CD4-positive, CD25-positive, alpha-beta regulatory T cell (primary cell): Measurements from ENCODE around the gene GALR3. TPM values are rescaled to one million over a fixed set of nuclear protein-coding genes. Genes with fewer than 3 reads are reported as not detected.

Source experiments
- ATAC-seq, 2 donors: fragments of 150-1000 bp; cut with Tn5 transposase; one replicate each; pipeline ENCODE4 v1.10.0; 2021; ENCODE audit warnings: low read depth in 2 of 2, moderate number of reproducible peaks in 2 of 2, moderate library complexity in 1 of 2
- DNase-seq, 3 donors: peaks; one replicate each; pipeline versions ENCODE4 v3.0.0 to v3.0.0-alpha.2; 2012 to 2022; ENCODE audit warnings: mixed read lengths in 1 of 3
- H3K27ac ChIP-seq: one replicate; pipeline ENCODE4 v1.7.0; 2013; ENCODE audit warnings: mild to moderate bottlenecking, low read length; ENCODE audit not compliant: insufficient read depth, poor library complexity, severe bottlenecking
- H3K27me3 ChIP-seq: one replicate; pipeline ENCODE4 v1.7.0; 2013; ENCODE audit warnings: low read length; ENCODE audit not compliant: control insufficient read depth, insufficient read depth
- H3K36me3 ChIP-seq: one replicate; pipeline ENCODE4 v1.7.0; 2013; ENCODE audit warnings: mild to moderate bottlenecking, low read length, moderate library complexity; ENCODE audit not compliant: control insufficient read depth, insufficient read depth
- H3K4me1 ChIP-seq: 2 replicates; pipeline ENCODE4 v1.7.0; 2013; ENCODE audit warnings: mild to moderate bottlenecking, low read length; ENCODE audit not compliant: insufficient read depth, control insufficient read depth, poor library complexity, severe bottlenecking
- H3K4me3 ChIP-seq: one replicate; pipeline ENCODE4 v1.7.0; 2013; ENCODE audit warnings: low read depth, mild to moderate bottlenecking, low read length, moderate library complexity
- H3K9me3 ChIP-seq, 2 experiments: 1 replicate in 1 of 2; 2 replicates in 1 of 2; pipeline ENCODE4 v1.7.0; 2013; ENCODE audit warnings: low read length in 2 of 2, mild to moderate bottlenecking in 1 of 2, moderate library complexity in 1 of 2; ENCODE audit not compliant: control insufficient read depth in 2 of 2
- H3K27ac Mint-ChIP-seq, 3 donors: one replicate each; pipeline ENCODE4 v1.8.0; 2020 to 2022; ENCODE audit warnings: mild to moderate bottlenecking in 3 of 3, mixed read lengths in 3 of 3, moderate library complexity in 2 of 3
- H3K27me3 Mint-ChIP-seq: one replicate; pipeline ENCODE4 v1.8.0; 2022; ENCODE audit warnings: mild to moderate bottlenecking, mixed read lengths
- H3K36me3 Mint-ChIP-seq: one replicate; pipeline ENCODE4 v1.8.0; 2020; ENCODE audit warnings: mixed read lengths
- H3K4me1 Mint-ChIP-seq, 4 donors: one replicate each; pipeline ENCODE4 v1.8.0; 2020 to 2022; ENCODE audit warnings: mixed read lengths in 4 of 4, mild to moderate bottlenecking in 1 of 4
- H3K4me3 Mint-ChIP-seq, 4 donors: one replicate each; pipeline ENCODE4 v1.8.0; 2020 to 2022; ENCODE audit warnings: mild to moderate bottlenecking in 4 of 4, mixed read lengths in 4 of 4, moderate library complexity in 3 of 4
- H3K9me3 Mint-ChIP-seq, 7 donors: one replicate each; pipeline ENCODE4 v1.8.0; 2020 to 2022; ENCODE audit warnings: mixed read lengths in 7 of 7, mild to moderate bottlenecking in 3 of 7, moderate library complexity in 2 of 7
- polyA plus RNA-seq, 4 donors: library from polyadenylated mRNA; unstranded; fragments of 300-500 nt; fragmentation: Illumina TruSeq; gene quantifications; one replicate each; pipeline ENCODE4 v1.2.3, GENCODE V29; 2021
- total RNA-seq: library from RNA; stranded (reverse); gene quantifications from one replicate; pipeline ENCODE4 v1.2.3, GENCODE V29; 2022

The GALR3 gene
- total and polyA plus RNA-seq, 5 donors from 2014 or later: not detected

- H3K9me3 ChIP-seq: no peaks in the 10 kb centered on the region
- Mint-ChIP-seq H3K4me1 (peaks cover 0 to 24% (median 9%) of the 10 kb centered on the region in 4 donors), H3K9me3 (no peaks in the 10 kb centered on the region), H3K27me3 (peaks cover 30% of the 10 kb centered on the region), H3K27ac (no peak overlapping the region), H3K36me3 (no peaks in the 10 kb centered on the region), H3K4me3 (peak overlapping the region; percentile 46 to 65 (median 63))
- H3K36me3 ChIP-seq: no peaks in the 10 kb centered on the region
- no peak overlapping the region for H3K27ac ChIP-seq
- no peak for ATAC-seq
- peaks cover 19% of the 10 kb centered on the region for H3K4me1 ChIP-seq
- H3K27me3 ChIP-seq: no peaks in the 10 kb centered on the region
- H3K4me3 ChIP-seq: no peak overlapping the region
- no peak for DNase-seq
Measured at GRCh38 chr22:37819105-37819433, 4.1 kb upstream of the GALR3 start.

- Mint-ChIP-seq H3K9me3 (no peaks in the 10 kb centered on the region), H3K36me3 (no peaks in the 10 kb centered on the region), H3K27ac (no peak overlapping the region), H3K27me3 (peaks cover 32% of the 10 kb centered on the region), H3K4me1 (peaks cover 0 to 24% (median 10%) of the 10 kb centered on the region in 4 donors), H3K4me3 (peak overlapping the region in 2 of 4 donors; percentile 61 to 65)
- Histone ChIP-seq H3K27me3 (no peaks in the 10 kb centered on the region), H3K36me3 (no peaks in the 10 kb centered on the region), H3K9me3 (no peaks in the 10 kb centered on the region), H3K4me3 (no peak overlapping the region), H3K4me1 (peaks cover 24% of the 10 kb centered on the region), H3K27ac (no peak overlapping the region)
- ATAC-seq (no peak), DNase-seq (no peak)
Measured at GRCh38 chr22:37820350-37820749, 2.8 kb upstream of the GALR3 start.

GRCh38 chr22:37822079-37822833 is 926 bp upstream of the GALR3 start:
- H3K27ac ChIP-seq: no peak overlapping the region
- peaks cover 0 to 23% (median 12%) of the 10 kb centered on the region in 4 donors for H3K4me1 Mint-ChIP-seq
- no peak for ATAC-seq
- H3K9me3 ChIP-seq: no peaks in the 10 kb centered on the region
- peak overlapping the region in 2 of 4 donors; percentile 48 to 52 for H3K4me3 Mint-ChIP-seq
- no peaks in the 10 kb centered on the region for H3K9me3 Mint-ChIP-seq
- H3K27me3 ChIP-seq: no peaks in the 10 kb centered on the region
- DNase-seq: no peak
- H3K4me3 ChIP-seq: no peak overlapping the region
- no peaks in the 10 kb centered on the region for H3K36me3 ChIP-seq
- H3K27ac Mint-ChIP-seq: no peak overlapping the region
- H3K4me1 ChIP-seq: peaks cover 24% of the 10 kb centered on the region
- H3K27me3 Mint-ChIP-seq: peaks cover 31% of the 10 kb centered on the region
- no peaks in the 10 kb centered on the region for H3K36me3 Mint-ChIP-seq

- peaks cover 4% of the 10 kb centered on the region for H3K36me3 Mint-ChIP-seq
- H3K4me3 Mint-ChIP-seq: peak overlapping the region; percentile 36 to 86 (median 62)
- Histone ChIP-seq H3K27me3 (no peaks in the 10 kb centered on the region), H3K4me3 (no peak overlapping the region), H3K27ac (no peak overlapping the region), H3K4me1 (peaks cover 5% of the 10 kb centered on the region), H3K9me3 (no peaks in the 10 kb centered on the region), H3K36me3 (peaks cover under 1% of the 10 kb centered on the region)
- H3K27ac Mint-ChIP-seq: no peak overlapping the region
- peaks cover 16% of the 10 kb centered on the region for H3K27me3 Mint-ChIP-seq
- no peaks in the 10 kb centered on the region for H3K9me3 Mint-ChIP-seq
- peaks cover 0 to 11% (median 3%) of the 10 kb centered on the region in 4 donors for H3K4me1 Mint-ChIP-seq
- ATAC-seq (peak; percentile 29 to 38), DNase-seq (peak in 1 of 3 donors; percentile 49)
Measured at GRCh38 chr22:37824674-37825641, 1.8 kb downstream of the GALR3 start.

GRCh38 chr22:37827056-37827455 is 3.9 kb downstream of the GALR3 start:
- no peak overlapping the region for H3K4me3 ChIP-seq
- no peaks in the 10 kb centered on the region for H3K9me3 ChIP-seq
- ATAC-seq (no peak), DNase-seq (no peak)
- peaks cover 8% of the 10 kb centered on the region for H3K36me3 Mint-ChIP-seq
- peaks cover 10% of the 10 kb centered on the region for H3K27me3 Mint-ChIP-seq
- no peak overlapping the region for H3K4me3 Mint-ChIP-seq
- no peaks in the 10 kb centered on the region for H3K9me3 Mint-ChIP-seq
- H3K36me3 ChIP-seq: peaks cover 20% of the 10 kb centered on the region
- H3K4me1 ChIP-seq: peaks cover 5% of the 10 kb centered on the region
- no peaks in the 10 kb centered on the region for H3K27me3 ChIP-seq
- no peak overlapping the region for H3K27ac ChIP-seq
- peaks cover 0 to 6% (median under 1%) of the 10 kb centered on the region in 4 donors for H3K4me1 Mint-ChIP-seq
- no peak overlapping the region for H3K27ac Mint-ChIP-seq

- no peaks in the 10 kb centered on the region for H3K27me3 ChIP-seq
- no peak overlapping the region for H3K27ac ChIP-seq
- H3K4me1 ChIP-seq: no peaks in the 10 kb centered on the region
- Mint-ChIP-seq H3K4me1 (peaks cover 0 to 3% (median 0%) of the 10 kb centered on the region in 4 donors), H3K27ac (no peak overlapping the region), H3K36me3 (peaks cover 12% of the 10 kb centered on the region), H3K4me3 (no peak overlapping the region), H3K27me3 (no peaks in the 10 kb centered on the region), H3K9me3 (no peaks in the 10 kb centered on the region)
- H3K36me3 ChIP-seq: peaks cover 41% of the 10 kb centered on the region
- DNase-seq (no peak), ATAC-seq (no peak)
- H3K9me3 ChIP-seq: no peaks in the 10 kb centered on the region
- H3K4me3 ChIP-seq: no peak overlapping the region
Measured at GRCh38 chr22:37830093-37830842, 7.1 kb downstream of the GALR3 start.

GRCh38 chr22:37831472-37831871 is 8.3 kb downstream of the GALR3 start:
- no peak overlapping the region for H3K27ac ChIP-seq
- no peaks in the 10 kb centered on the region for H3K4me1 Mint-ChIP-seq
- DNase-seq (no peak), ATAC-seq (no peak)
- no peak overlapping the region for H3K4me3 Mint-ChIP-seq
- H3K4me1 ChIP-seq: no peaks in the 10 kb centered on the region
- H3K4me3 ChIP-seq: no peak overlapping the region
- no peaks in the 10 kb centered on the region for H3K27me3 ChIP-seq
- no peaks in the 10 kb centered on the region for H3K27me3 Mint-ChIP-seq
- H3K9me3 ChIP-seq: no peaks in the 10 kb centered on the region
- no peaks in the 10 kb centered on the region for H3K9me3 Mint-ChIP-seq
- peaks cover 12% of the 10 kb centered on the region for H3K36me3 Mint-ChIP-seq
- no peak overlapping the region for H3K27ac Mint-ChIP-seq
- peaks cover 43% of the 10 kb centered on the region for H3K36me3 ChIP-seq
